HTR-8/SVneo (cell line): ENCODE results near the gene DFFB.

Source experiments
- DNase-seq: peaks from one replicate; pipeline ENCODE4 v3.0.0; 2011; ENCODE audit warnings: low spot score, mixed read lengths; ENCODE audit not compliant: insufficient read length
- FAIRE-seq: peaks from 2 replicates; lab custom pipeline; 2011; peaks lifted over from hg19 to GRCh38; lab: Jason Lieb, UNC

DFFB gene

GRCh38 chr1:3922851-3923250, 65.6 kb downstream of the DFFB start:
- FAIRE-seq, result no peak

DNA sequence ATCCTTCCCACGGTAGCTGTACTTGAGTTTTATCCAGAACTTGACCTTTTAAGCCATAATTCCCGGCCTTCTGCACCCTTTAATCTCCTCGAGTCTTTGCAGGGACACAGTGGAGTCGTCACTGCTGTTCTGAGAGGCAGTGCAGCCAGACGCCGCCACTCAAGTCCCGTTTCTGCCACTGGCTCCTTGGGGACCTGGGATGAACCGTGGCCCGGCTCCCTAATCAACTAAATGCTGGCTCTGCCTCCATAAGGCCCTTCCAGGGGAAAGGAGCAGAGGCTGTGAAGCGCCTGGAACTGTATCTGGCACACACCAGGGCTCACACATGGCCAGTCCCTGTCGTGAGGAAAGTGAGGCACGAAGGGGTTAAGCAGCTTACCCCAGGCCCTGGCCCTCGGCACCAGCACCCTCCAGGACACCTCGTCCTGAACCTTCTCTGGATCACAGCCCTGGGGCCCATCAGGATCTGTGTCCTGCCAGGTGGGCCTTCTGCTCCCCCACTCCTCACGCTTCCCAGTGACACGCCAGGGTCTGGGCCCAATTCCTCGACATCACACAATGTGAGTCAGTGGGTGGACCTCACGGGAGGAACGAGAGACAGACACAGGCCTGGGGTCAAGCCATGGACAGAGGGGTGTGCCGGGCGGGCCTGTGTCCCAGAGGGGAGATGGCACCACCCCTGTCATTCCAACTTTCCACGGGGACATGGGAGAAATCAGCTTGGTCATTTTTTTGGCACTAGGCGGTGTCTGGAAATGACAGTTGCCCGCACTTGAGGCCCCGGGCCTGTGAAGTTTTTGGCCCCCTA, 66.3 kb downstream of the DFFB start:
- FAIRE-seq, result no peak
- no peak for DNase-seq

More at GRCh38 chr1:3922851-3923250, 65.6 kb downstream of the DFFB start:
- no peak for DNase-seq

DNA sequence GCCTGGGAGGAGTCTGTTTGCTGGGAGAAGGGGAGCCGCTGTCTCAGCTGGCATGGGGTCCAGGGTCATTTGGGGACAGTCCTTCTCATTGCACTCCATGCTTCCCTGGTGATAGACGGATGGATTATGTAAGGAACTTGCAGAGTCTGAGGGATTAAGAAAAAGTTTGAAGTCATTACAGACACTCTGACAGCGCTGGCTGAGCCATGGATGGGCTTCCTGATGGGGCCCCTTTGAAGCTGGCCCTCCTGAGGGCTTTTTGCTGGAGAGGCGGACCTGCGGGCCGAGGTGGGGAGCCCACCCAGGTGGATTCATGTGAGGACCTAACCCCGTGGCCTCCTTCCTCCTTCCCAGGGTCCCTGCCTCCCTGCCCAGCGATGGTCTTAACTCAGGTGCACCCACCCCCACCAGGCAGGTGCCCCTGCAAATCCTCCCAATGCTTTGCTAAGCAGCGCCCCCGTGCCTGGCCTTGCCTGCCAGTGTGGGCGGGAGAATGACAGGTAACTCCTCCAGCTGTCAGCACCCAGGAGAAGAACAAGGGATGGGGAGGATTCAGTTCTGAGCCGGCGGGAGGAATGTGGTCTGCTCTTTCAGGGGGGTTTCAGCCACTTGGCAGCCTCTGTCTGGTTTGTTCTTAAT, 67.0 kb downstream of the DFFB start:
- no peak for DNase-seq
- FAIRE-seq, result no peak

DNA sequence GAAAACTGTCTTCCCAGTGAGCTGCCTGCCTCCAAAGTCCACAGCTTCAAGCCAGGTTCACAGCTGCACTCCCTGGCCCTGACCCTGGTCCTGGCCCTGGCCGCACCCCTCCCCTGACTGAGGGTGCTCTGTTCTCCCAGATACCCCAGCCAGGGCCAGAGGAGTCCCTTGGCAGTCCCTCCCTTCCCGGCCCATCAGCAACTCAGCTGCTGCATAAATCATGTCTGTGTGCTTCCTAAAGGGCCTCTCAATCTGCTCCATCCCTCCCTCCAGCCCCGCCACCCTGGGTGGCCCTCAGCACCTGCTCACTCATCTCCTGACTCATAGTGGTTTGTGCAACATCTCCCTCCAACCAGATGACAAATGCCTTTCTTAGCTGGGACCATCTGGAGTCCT, 67.5 kb downstream of the DFFB start:
- FAIRE-seq, result no peak
- DNase-seq, result no peak

DNA sequence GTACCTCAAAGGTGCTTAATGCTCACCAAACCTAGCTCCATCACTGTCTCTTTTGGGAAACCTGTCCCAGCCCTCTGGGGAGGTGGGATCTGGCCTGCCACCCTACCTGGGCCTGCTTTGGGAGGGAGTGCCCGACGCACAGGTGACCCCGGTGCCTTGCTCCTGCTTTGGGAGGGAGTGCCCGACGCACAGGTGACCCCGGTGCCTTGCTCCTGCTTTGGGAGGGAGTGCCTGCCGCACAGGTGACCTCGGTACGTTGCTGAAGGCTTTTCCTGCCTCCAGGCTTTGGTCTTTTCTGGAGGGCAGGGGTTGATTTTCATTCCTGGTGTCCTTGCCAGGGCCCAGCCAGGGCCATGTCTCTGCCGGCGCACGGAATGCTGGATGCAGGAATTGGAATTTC, 68.0 kb downstream of the DFFB start:
- DNase-seq (no peak), FAIRE-seq (no peak)

- DNase-seq, result no peak
- no peak for FAIRE-seq
Measured at GRCh38 chr1:3925762-3926161, 68.5 kb downstream of the DFFB start.

DNA sequence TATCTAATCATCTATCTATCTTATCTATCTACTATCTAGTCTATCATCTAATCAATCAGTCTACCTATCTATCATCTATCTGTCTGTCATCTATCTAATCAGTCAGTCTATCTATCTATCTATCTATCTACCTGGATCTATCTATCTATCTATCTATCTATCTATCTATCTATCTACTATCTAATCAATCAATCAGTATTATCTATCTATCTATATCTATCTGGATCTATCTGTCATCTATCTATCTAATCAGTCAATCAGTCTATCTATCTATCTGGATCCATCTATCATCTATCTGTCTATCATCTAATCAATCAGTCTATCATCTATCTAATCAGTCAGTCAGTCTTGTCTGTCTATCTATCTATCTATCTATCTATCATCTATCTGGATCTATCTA, 69.7 kb downstream of the DFFB start:
- DNase-seq (no peak), FAIRE-seq (no peak)

DNA sequence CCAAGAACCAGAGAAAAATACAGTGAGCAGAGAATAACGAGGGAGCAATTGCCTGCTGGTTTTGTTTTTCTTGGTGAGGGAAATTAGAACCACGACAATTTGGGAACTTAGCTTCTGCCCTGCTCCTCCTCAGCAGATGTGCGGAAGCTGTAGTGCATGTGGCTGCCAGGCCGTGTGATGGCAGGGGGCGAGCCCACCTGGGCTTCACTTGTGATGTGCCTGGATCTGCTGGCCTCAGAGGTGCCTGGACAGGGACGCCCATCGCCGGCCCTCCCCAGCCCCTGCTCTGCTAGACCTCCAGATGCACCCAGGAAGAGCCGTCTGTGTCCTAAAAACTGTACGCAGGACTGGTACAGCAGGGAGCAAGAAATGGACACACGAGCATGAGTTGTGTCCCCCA, 71.3 kb downstream of the DFFB start:
- DNase-seq, result no peak
- FAIRE-seq, result no peak

GRCh38 chr1:3929126-3929525, 71.8 kb downstream of the DFFB start:
- DNase-seq (no peak), FAIRE-seq (no peak)

- DNase-seq (no peak), FAIRE-seq (no peak)
Measured at GRCh38 chr1:3930301-3931006, 73.2 kb downstream of the DFFB start.

- DNase-seq (no peak), FAIRE-seq (no peak)
Measured at GRCh38 chr1:3931007-3931912, 74.0 kb downstream of the DFFB start.

DNA sequence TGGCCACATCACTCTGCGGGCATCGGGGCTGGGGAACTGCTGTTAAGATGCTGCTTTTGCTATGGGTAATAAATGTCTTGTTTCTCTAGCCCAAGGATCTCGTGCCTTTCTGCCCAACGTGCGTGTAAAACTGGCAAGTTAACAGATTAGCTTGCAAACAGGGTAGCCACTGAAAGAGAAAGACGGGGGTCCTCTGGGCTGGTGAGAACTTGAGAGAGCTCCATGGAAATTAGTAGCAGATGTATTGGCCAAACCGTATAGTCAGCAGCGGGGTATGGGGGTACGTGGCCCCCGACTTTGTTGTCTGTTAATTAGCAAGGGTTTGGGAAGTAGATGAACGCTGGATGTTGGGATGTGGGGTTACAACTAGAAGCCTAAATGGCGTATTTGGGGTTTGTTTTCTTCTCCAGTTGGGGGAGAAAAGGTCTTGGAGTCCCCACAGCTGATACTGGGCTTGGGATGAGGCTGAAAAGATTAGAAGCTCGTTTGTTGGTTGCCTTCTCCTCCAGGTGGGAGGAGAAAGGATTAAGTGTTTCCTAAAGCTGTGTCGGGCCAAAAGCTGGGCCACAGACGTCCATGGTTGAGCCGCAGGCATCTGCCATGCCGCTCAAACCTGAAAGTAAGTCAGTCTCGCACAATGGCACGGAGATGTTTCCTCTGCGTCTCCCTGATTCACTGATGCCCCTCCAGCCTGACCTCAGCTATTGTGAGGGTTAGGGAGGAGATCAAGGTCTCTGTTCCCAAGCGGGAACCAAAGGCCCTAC, 75.1 kb downstream of the DFFB start:
- FAIRE-seq (no peak), DNase-seq (no peak)
